GM12891 (cell line): ENCODE data around the gene MAN1A1.

Experiments used
- POLR2A ChIP-seq: IDR thresholded peaks from 2 replicates; pipeline ENCODE4 v1.6.1; 2011; ENCODE audit warnings: low read depth, low read length, control low read depth
- TAF1 ChIP-seq: IDR thresholded peaks from 2 replicates; pipeline ENCODE4 v1.6.1; 2011; ENCODE audit warnings: low read depth, low read length, control low read depth

DNA sequence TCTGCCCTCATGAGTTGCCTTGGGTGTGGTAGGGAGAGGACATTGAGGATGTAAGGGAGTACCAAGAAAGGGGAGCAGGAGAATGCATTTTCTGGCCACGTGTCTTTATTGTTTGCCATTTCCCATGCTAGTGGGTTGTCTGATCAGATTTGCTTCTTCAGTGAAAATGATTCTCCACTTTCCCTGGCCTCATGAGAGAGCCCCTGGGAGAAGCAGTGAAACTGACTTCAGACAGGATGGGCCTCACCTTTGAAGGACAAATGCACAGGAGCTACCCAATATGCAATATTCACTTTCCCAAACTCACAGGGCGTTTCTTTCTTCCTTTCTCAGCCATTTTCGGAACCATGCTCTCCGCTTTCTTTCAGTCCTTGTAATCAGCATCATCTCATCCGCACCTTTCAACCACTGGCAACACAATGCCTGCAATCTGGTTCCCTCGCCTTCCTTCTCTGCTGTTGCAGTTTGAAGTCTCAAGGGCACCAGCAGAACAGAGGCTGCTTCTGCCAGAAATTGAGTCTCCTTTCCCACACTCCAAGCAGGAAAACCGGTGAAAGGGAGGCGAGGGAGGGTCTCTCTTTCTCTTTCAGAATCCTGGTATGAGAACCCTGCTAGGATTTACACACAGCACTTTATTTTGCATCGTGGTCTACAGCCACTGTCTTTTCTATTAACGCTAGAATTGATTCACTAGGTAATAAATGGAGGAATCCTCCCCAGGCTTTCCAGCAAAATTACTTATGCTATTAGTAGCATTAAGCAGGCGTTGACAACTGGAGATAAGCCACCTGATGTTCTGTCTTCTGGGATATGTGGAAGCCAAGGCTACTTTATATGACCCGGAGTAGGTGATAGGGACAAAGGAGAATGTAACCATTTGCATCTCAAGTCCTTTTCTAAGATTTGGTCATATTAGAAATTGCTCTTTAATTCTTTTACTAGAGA, 209.1 kb downstream of the MAN1A1 start:
- no peak for TF ChIP-seq POLR2A
- TF ChIP-seq TAF1 = no peak
